Testis (tissue), 2 donors: ENCODE results near the gene PDS5A.

Experiments used
- POLR2A ChIP-seq: fragments of 450-650 bp; IDR thresholded peaks from one replicate; pipeline ENCODE4 v1.6.1; 2017; ENCODE audit warnings: antibody characterized with exemption, mild to moderate bottlenecking, moderate library complexity
- TF ChIP-seq, protein P1 (sequence below), 3 experiments: fragments of 450-650 bp in 2 of 3; fragments of 200-600 bp in 1 of 3; sonication (generic) in 1 of 3; IDR thresholded peaks; one replicate each; pipeline ENCODE4 v1.5.1; 2016 to 2019; ENCODE audit warnings: antibody characterized with exemption in 3 of 3, mild to moderate bottlenecking in 2 of 3, moderate library complexity in 1 of 3

- TF ChIP-seq, protein P1, sequence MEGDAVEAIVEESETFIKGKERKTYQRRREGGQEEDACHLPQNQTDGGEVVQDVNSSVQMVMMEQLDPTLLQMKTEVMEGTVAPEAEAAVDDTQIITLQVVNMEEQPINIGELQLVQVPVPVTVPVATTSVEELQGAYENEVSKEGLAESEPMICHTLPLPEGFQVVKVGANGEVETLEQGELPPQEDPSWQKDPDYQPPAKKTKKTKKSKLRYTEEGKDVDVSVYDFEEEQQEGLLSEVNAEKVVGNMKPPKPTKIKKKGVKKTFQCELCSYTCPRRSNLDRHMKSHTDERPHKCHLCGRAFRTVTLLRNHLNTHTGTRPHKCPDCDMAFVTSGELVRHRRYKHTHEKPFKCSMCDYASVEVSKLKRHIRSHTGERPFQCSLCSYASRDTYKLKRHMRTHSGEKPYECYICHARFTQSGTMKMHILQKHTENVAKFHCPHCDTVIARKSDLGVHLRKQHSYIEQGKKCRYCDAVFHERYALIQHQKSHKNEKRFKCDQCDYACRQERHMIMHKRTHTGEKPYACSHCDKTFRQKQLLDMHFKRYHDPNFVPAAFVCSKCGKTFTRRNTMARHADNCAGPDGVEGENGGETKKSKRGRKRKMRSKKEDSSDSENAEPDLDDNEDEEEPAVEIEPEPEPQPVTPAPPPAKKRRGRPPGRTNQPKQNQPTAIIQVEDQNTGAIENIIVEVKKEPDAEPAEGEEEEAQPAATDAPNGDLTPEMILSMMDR (IDR thresholded peaks at IDR 0.05): no peak
- no peak for TF ChIP-seq POLR2A
These were observed 35.2 kb downstream of the PDS5A start for GRCh38 chr4:39942507-39942906.
